Renal cortex interstitium (tissue), 11 donors: ENCODE results near the gene LRPAP1. TPM values are rescaled to one million over a fixed set of nuclear protein-coding genes. Genes with fewer than 3 reads are reported as not detected.

ENCODE experiments used
- DNase-seq, 11 donors: peaks; one replicate each; pipeline ENCODE4 v3.0.0-alpha.2; 2013; ENCODE audit warnings: low read depth in 9 of 11, low spot score in 4 of 11; ENCODE audit errors: extremely low read depth in 1 of 11
- polyA plus RNA-seq, 3 donors: library from polyadenylated mRNA; unstranded; fragments of 120-200 nt; gene quantifications; one replicate each; pipeline ENCODE4 v1.2.1, GENCODE V29; 2013; ENCODE audit not compliant: insufficient read length in 3 of 3

Gene LRPAP1
- polyA plus RNA-seq, 3 donors, result 164 to 210 (median 176) TPM

- no peak for DNase-seq
These were observed 59.6 kb downstream of the LRPAP1 start for GRCh38 chr4:3472411-3473141.

- no peak for DNase-seq
These were observed 60.3 kb downstream of the LRPAP1 start for GRCh38 chr4:3471886-3472285.

- DNase-seq, result no peak
These were observed 61.0 kb downstream of the LRPAP1 start for GRCh38 chr4:3471098-3471760.

GRCh38 chr4:3470244-3471097 lies 61.8 kb downstream of the LRPAP1 start:
- no peak for DNase-seq

- DNase-seq, result no peak
These were observed 62.6 kb downstream of the LRPAP1 start for GRCh38 chr4:3469386-3470243.

- DNase-seq, result no peak
These were observed 63.4 kb downstream of the LRPAP1 start for GRCh38 chr4:3468804-3469203.

- DNase-seq, result no peak
These were observed 64.1 kb downstream of the LRPAP1 start for GRCh38 chr4:3468154-3468553.

GRCh38 chr4:3467601-3468031 lies 64.6 kb downstream of the LRPAP1 start:
- DNase-seq, result no peak

- no peak for DNase-seq
These were observed 65.3 kb downstream of the LRPAP1 start for GRCh38 chr4:3466691-3467600.

- no peak for DNase-seq
These were observed 66.2 kb downstream of the LRPAP1 start for GRCh38 chr4:3465698-3466671.

- DNase-seq, result no peak
These were observed 67.1 kb downstream of the LRPAP1 start for GRCh38 chr4:3464911-3465697.

GRCh38 chr4:3464349-3464905 lies 67.8 kb downstream of the LRPAP1 start:
- DNase-seq, result no peak

- no peak for DNase-seq
These were observed 68.5 kb downstream of the LRPAP1 start for GRCh38 chr4:3463556-3464348.

- no peak for DNase-seq
These were observed 69.3 kb downstream of the LRPAP1 start, which contains the start of gene DOK7 for GRCh38 chr4:3462790-3463415. Gene DOK7 (plus strand): TSS chr4:3463306. CDS start chr4:3463376, 70 bp downstream.
